ENCODE data around the gene MYMX.
"Not testable (repeated sequence)": the region's sequence is repeated elsewhere in the genome, so short reads cannot be mapped to it uniquely, and the experiment has no call there.

DNA sequence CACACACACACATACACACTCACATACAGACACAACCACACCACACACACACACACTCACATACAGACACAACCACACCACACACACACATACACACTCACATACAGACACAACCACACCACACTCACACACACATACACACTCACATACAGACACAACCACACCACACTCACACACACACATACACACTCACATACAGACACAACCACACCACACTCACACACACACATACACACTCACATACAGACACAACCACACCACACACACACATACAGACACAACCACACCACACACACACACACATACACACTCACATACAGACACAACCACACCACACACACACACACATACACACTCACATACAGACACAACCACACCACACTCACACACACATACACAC, 34.9 kb upstream of the MYMX start:
- TF ChIP-seq, protein P1, sequence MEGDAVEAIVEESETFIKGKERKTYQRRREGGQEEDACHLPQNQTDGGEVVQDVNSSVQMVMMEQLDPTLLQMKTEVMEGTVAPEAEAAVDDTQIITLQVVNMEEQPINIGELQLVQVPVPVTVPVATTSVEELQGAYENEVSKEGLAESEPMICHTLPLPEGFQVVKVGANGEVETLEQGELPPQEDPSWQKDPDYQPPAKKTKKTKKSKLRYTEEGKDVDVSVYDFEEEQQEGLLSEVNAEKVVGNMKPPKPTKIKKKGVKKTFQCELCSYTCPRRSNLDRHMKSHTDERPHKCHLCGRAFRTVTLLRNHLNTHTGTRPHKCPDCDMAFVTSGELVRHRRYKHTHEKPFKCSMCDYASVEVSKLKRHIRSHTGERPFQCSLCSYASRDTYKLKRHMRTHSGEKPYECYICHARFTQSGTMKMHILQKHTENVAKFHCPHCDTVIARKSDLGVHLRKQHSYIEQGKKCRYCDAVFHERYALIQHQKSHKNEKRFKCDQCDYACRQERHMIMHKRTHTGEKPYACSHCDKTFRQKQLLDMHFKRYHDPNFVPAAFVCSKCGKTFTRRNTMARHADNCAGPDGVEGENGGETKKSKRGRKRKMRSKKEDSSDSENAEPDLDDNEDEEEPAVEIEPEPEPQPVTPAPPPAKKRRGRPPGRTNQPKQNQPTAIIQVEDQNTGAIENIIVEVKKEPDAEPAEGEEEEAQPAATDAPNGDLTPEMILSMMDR (conservative IDR thresholded peaks at IDR 0.05): not testable (repeated sequence)
- not testable (repeated sequence) for TF ChIP-seq ZFX (IDR thresholded peaks at IDR 0.05)

All from C4-2B (cell line).